ENCODE results near the gene GAP43.

Gene GAP43, protein sequence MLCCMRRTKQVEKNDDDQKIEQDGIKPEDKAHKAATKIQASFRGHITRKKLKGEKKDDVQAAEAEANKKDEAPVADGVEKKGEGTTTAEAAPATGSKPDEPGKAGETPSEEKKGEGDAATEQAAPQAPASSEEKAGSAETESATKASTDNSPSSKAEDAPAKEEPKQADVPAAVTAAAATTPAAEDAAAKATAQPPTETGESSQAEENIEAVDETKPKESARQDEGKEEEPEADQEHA

DNA sequence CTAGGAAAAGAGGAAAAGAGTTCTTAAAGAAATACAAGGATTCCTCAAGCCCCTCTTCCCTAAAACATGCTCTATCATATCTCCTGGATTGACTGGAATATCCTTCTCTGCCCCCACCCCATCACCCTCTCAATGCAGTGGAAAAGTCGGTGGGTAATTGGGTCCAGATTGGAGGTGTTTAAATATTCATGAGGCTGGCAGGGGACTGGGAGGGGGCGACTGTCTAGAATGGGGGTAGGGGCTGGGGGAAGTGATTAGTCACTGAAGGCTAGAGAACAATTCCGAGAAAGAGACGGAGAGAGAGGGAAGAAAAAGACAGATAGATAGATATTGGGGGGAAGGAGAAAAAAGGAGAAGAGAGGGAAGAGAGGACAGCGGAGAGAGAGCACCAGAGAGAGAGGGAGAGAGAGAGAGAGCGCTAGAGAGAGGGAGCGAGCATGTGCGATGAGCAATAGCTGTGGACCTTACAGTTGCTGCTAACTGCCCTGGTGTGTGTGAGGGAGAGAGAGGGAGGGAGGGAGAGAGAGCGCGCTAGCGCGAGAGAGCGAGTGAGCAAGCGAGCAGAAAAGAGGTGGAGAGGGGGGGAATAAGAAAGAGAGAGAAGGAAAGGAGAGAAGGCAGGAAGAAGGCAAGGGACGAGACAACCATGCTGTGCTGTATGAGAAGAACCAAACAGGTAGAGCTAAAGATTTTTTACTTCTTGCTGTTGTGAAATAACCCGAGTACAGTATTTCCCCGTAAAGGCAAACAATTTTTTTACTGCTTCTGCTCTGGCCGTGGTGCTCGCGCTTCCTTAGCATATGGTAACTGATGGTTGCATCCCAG is at the start of gene GAP43:
TSS of gene GAP43 (plus strand) at position 467 of the 825 bp plus-strand sequence. CDS start at position 647, 180 bp downstream.
- peak; percentile 72 for DNase-seq (ENCODE audit: low read depth)

DNA sequence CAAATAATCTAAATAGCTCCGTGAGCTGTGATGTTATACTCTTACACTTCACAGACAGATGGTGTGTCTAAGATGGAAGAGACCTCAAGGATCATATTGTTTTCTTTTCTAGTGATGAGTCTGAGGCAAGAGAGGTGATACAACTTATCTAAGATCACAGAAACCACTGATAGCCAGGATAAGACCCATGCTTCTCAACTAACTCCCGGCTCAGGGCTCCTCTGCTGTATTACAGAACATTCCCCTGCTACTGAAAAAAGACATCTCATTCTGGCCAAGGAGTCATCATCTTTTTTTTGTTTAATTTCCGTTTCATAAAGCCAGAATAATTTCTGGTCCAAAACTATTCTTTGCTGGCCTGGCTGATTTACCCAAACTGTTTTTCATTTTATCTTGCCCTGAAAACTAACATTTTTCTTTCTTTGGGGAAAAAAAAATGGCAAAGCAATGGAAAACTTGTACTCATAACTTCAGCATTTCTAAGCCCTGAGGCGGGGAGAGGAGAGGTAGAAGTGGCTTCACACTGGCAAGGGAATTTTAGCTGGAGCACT is 46.9 kb upstream of the GAP43 start:
- no peak for DNase-seq (ENCODE audit: low read depth)

DNA sequence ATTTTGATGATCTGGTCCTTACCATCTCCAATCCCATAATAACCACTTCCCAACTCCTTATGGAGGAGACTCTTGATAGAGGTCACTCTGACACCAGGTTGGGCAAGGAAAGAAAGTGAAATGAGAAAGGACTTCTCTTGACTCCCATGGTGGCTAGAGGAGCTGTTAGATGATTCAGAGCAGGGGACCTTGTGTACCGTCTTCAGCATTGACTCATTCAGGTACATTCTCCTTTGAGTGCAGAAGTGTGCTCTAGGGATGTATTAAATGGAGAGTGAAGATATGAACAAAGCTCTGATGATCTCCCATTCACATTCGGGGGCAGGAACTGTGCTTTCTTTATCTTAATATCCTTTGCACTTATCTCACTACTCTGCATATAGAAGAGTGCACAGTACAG is 46.3 kb upstream of the GAP43 start:
- no peak for DNase-seq (ENCODE audit: low read depth)

DNA sequence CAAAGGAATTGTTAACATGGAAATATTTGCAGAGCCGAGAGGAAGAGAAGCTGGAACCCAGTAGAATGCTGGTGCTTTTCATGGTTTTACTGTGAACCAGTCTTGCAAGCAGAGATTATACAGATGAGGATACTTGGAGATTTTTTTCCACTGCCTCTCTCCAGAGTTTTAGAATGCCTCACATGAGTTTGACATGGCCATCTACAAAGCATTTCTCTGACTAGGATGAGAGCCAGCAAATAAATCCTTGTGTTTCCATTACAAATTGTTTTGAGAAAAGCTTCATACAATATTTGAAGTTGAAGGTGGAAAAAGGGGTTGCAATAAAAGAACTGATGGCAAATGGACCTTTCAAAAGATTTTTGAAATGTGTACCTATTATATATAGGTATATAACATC is 45.0 kb upstream of the GAP43 start:
- DNase-seq (ENCODE audit: low read depth): no peak

DNA sequence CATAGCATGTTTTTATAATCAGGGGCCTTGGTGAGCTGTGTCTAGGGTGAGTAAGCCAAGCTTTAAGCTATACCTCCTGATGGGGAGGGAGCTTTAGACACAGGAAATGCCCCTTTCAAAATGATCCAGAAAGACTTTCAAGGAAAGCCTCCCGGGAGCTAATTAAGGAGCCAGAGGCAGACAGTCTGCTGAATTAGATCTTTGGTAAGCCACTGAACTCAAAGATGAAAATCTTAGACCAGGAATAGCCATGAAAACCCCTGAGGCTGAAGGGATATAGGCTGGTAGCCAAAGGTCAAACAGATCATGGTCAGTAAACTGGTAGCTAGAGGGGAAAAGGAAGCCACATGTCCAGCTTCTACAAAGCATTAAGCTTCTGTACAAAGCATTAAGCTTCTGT is 42.7 kb upstream of the GAP43 start:
- no peak for DNase-seq (ENCODE audit: low read depth)

DNA sequence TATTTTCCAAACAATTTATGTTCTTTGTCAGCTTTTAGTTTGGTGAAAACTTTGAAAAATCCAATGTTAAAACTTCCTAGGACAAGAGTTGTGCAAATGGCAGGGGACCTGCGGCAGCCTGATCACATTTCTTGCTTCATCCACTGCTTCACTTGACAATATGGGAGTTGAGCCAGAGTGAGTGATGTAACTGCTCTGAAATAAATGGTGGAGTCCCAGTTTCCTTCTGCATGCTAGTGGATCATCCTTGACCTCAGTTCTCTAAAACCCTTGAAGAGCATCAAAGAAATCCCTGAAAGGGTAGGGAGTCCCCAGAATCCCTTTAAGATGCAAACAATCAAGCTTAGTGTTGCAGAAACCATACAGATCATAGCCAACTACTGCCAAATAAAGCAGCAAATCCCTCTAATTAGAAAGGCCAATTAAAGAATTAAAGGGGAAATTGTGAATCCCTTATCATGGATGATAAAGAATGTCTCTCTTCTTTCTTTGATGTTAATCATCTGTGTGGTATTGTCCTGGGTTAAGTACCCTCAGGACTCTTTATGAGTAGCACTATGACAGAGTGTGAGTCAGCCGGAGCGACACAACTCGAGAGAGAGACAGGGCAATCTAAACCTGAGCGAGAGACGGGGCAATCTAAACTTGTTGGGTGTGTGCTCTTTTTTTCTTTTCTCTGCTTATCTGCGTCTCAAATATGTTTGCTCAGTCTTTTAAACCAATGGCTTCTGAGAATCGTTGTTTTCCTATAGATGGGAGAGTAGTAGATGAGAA is 41.8 kb upstream of the GAP43 start:
- peak; percentile 62 for DNase-seq (ENCODE audit: low read depth)

DNA sequence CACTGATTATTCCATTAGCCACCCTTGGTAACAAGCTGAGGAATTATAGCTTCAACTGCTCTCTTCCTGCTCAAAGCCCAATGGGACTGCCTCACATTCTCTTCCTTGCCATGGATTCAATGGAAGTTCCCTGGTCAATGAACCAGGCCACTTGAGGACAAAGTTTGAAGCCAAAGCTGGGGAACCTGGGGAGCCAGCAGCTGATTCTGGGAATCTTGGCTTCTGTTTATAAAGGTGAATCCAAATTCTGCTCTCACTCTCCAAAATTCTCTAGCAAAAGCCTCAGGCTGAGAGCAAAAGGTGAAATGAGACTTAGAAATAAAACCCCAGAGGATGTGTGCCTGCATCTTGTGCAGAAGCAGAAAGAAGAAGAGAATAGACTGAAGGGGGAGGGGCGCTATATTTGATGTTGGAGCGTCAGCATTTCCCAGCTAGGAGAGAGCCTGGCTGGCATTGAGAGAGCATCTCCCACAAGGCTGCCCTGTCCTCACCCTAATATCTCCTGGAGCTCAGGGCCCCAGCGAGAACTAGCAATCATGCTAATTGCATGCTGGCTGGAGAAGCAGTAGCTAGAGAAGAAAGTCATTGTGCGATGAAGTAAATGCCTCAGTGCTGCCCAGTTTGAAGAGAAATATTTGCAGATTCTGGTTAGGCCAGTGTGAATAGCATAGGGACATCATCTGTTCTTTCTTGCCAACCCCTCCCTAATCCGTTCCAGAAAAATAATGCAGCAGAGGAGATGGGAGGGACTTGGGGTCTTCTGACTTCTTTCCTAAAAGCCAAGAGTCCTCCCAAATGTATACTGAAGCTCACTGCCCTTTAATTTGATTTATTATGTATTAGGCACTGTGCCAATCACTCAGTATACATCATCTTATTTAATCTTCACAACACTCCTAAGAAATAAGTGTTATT is 34.9 kb upstream of the GAP43 start:
- DNase-seq (ENCODE audit: low read depth): no peak

DNA sequence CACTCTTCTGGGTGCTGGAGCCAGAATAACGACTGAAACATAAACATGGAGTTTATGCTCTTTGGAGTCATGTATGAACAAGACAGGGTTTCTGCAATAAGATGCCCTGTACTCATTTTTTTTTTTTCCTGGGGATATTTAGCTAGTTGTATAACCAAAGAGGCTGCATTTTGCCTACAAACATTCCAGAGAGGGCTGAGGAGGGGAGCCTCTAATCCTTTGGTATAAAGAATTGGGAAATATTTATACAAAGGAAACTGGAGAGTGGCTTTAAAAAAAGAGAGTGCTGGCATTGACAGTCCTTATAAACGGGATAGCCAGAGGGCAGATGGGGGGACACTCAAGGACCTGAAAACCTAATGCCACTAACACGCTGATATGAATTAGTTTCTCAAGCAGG is 32.4 kb upstream of the GAP43 start:
- no peak for DNase-seq (ENCODE audit: low read depth)

DNA sequence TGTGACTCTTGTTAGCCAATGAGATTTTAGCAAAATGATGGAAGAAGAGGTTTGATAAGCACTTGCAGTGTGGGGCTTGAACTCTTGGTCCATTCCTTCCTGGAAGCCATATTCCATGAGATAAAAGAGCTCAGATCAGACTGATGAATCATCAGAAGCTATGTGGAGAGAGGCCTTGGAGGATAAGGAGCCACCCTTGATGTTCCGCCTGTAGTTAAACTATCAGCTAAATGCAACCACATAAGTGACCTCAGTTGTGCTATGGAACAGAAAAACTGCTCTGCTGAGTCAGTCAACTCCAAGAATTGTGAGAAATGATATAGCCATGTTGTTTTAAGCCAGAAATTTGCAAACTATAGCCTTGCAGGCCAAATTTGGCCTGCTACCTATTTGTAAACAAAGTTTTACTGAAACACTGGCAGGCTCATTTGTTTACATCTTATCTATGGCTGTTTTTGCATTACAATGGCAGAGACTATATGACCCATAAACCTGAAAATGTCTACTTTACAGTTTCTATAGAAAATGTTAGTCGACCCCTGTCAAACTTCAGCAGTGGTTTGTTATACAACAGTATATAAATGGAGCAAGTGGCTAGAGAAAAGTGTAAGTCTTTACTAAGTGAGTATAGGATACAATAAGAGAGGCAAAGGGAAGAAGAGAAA is 27.6 kb upstream of the GAP43 start:
- DNase-seq (ENCODE audit: low read depth): no peak

DNA sequence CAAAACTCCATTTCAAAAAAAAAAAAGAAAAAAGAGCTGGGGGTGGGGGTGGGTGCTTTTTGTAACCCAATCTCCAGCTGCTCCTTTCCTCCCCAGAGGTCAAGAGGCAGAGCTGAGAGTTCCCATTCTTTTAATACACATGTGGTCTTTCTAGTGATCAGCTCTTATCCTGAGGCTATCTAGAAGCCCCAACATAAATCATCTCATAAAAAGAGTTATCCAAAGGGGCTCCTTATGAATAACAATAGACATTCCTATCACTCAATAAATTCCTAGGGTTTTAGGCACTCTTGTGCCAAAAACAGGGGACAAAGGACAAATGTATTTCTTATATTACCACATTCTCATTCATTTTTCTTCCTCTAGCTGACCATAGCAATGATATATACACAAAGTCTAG is 25.1 kb upstream of the GAP43 start:
- no peak for DNase-seq (ENCODE audit: low read depth)

DNA sequence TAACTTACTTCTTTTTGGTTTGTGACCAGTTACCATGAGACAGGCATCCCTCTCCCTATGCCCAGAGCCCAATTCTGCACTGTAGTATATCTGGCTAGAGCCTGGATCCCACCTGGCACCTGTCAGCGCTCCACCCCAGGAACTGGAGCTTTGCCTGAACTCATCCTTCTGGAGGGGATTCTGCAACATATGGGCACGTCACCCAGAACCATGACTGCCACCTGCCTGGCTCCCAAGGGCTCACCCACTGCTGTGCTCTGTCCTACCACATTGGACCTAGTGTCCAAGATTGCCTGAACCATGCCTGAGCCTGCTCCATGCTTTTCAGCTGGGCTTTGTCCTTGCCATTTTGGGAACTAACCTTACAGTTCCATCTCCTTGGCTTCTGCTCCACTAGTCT is 21.1 kb upstream of the GAP43 start:
- DNase-seq (ENCODE audit: low read depth): no peak

DNA sequence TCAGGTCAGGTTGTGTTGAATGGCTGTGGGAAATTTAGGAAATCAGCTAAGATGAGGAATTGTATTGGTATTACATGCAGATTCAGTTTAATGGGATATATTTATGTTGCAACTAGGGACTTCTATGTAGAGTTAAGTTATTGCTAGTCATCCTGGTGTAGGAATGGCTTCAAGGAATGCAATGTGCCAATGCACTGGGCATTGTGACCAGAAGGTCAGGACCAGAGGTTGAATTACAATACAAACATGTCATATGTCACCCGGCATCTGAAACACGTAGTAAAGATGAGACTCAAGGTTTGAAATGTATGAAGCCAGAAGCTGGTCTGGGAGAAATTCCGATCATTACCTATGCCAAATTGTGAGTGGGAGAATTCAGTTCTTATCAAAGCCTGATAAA is 11.7 kb upstream of the GAP43 start:
- no peak for DNase-seq (ENCODE audit: low read depth)

DNA sequence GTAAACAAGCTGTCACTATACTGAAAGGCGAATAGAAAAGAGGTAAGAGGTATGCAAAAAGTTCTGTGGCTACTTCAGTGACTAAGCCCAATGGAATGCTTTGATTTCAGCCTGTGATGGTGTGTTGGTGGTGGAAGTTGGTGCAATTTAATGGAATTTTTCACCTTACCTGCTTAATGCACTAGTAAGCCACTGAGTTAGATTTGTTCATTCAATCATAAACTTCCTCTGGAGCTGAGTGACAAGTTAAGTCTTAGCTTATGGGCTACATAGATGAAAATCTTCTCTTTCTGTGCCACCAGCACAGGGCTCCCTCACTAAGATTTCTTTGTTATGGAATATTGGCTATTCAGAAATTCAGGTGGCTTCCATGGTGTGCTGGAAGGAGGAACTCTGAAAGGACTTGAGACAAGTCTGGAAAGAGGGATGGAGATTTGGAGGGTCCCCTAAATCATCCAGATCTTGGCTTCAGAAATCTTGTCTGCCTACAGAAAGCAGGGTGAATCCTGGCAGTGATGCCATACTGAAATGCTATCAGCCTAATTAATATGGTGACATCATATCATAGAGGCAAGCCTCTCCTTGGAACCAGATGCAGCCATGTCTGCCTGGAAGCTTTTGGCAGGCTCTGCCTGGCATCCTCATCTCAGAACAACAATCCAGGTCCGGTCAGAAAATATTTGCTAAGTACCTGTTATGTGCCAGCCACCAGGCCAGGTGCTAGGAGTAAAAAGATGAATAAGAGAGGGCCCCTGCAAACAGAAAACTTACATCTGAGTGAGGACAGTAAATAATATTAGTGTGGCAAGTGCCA is 8.1 kb upstream of the GAP43 start:
- no peak for DNase-seq (ENCODE audit: low read depth)

DNA sequence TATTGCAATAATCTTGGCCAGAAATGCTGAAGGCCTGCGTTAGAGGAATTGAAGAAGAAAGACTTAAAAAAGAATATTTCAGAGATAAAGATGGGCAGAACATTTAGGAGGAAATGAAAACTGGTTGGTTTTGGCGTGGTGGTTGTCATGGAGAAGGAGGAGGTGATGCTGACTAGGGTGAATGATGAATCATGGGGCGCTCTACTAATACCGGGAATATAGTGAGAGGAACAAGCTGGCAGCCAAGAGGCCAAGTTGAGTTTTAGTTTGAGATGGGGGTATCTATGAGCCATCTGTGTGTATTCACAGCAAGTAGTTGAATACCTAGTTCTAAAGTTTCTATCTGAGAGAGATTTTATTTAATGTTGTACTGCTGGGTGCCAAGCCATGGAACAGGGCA is 6.8 kb upstream of the GAP43 start:
- DNase-seq (ENCODE audit: low read depth): no peak

DNA sequence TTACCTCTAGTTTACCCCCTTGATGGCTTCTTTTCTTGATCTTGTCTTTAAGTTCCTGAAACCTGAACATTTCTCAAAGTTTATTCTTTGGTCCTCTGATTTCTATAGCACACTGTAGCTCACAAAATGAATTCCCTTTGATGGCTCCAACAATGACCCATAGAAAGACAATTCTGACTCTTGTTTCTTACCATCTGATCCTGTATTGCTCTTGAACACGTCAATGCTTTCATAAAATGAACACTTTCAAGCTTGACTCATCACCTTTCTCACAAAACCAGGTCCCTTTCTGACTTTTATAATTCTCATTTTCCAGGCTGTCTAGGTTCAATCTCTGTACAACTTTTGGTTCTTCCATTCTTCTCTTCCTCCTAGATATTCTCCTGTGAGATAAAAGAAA is 5.7 kb upstream of the GAP43 start:
- no peak for DNase-seq (ENCODE audit: low read depth)

DNA sequence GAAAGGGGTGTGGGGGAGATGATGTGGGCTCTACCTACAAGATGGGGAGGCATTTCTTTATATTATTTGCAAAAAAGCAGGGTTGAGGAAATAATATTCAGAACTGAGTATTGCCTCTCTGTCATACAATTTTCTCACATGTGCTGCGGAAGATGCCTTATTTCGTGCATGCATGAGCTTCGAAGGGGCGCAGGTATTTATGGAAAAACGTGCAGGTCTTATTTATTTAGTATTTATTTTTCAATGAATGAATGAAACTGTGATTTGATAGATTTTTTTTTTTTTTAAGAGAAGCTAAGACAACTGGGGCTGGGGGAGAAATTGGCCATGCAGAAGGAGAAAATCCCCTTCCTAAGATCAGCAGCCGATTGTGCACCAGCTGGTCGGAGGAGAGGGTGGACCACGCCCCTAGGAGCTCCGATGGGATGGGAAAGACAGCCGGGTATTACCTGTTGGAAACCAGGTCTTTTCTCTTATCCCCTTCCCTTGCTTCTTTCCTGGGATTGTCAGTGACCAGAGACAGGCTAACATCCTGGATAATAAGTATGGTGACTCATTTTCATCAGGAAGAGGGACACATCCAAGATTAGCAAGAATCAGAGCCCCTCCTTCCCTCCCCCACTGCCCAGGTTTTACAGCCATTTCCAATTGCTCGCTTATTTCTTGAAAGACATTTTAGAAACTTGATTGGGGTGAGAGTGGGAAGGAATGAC is 875 bp downstream of the GAP43 start:
- no peak for DNase-seq (ENCODE audit: low read depth)

DNA sequence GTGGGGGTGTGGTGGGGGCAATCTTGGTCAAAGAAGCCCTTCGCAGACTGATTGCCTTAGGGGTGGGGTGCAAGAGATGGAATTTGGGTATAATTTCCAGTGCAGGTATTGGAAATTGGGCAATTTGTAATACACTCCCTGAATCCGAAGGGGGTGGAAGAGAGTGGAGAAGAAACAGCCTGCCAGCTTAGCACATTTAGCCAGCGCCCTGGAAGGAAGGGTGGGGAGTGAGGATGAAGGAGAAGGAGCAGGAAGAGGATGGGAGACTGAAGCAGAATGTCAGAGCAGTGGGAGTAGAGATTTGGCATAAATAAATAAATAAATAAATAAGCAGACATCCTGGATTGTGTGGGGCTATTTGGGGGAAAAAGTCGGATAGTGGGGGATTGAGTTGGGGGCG is 1.6 kb downstream of the GAP43 start:
- DNase-seq (ENCODE audit: low read depth): no peak

DNA sequence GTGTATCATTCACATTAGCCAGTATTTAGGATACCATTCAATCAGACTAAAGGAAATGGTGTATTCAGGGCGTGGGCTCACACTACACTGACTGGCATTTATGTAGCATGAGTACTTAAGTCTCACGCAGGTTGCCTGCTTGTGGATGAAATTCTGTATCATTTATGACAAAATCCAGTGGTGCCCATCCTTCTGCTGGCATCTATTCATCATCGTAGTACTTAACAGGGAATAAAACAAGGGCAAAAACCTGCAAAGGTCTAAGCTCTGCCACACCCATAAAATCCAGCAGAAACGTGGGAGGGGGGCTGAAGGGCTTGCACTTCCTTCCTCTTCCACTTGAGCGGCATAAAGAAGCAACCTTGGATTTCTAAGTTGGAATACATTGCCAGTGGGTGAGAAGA is 2.7 kb downstream of the GAP43 start:
- no peak for DNase-seq (ENCODE audit: low read depth)

DNA sequence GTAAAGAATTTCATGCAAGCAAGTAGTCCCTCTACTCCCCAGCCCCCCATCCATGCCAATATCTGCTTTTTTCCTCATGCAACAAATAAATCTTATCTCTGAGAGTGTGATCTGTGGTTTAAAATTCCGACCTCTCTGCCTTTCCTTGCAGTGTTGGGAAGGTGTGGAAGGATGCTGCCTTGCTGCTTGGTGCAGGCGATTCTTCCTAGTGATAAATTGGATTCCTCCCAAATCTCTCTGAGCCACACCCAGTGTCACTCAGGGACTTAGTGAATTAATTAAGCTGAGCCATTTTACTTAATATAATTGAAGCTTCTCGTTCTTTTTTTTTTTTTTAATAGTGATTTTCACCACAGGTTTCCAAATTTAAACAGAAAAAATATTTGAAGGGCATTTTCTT is 3.4 kb downstream of the GAP43 start:
- no peak for DNase-seq (ENCODE audit: low read depth)

Measured in stromal cell of bone marrow (primary cell).